Liver (tissue), 9 donors: ENCODE results near the gene SLPI. TPM values are rescaled to one million over a fixed set of nuclear protein-coding genes. Genes with fewer than 3 reads are reported as not detected.

ENCODE experiments used
- DNase-seq: peaks from one replicate; pipeline ENCODE4 v3.0.0-alpha.2; 2017; ENCODE audit warnings: low spot score
- H3K27ac ChIP-seq, 2 donors: one replicate each; pipeline ENCODE4 v1.7.0; 2013; ENCODE audit warnings: inconsistent platforms in 2 of 2, low read length in 2 of 2, control low read depth in 1 of 2, low read depth in 1 of 2, mild to moderate bottlenecking in 1 of 2
- H3K27me3 ChIP-seq, 4 donors: one replicate each; pipeline versions ENCODE4 v1.6.1 to v1.7.0; 2013; ENCODE audit warnings: low read length in 3 of 4, inconsistent platforms in 1 of 4, mild to moderate bottlenecking in 1 of 4, moderate library complexity in 1 of 4; ENCODE audit not compliant: control insufficient read depth in 4 of 4, insufficient read depth in 4 of 4
- H3K36me3 ChIP-seq, 4 donors: one replicate each; pipeline versions ENCODE4 v1.6.1 to v1.7.0; 2013; ENCODE audit warnings: low read length in 3 of 4, mild to moderate bottlenecking in 3 of 4, low read depth in 1 of 4, moderate library complexity in 1 of 4; ENCODE audit not compliant: control insufficient read depth in 4 of 4, insufficient read depth in 3 of 4
- H3K4me1 ChIP-seq, 4 donors: one replicate each; pipeline versions ENCODE4 v1.6.1 to v1.7.0; 2013; ENCODE audit warnings: low read length in 3 of 4, mild to moderate bottlenecking in 3 of 4, moderate library complexity in 1 of 4; ENCODE audit not compliant: control insufficient read depth in 4 of 4, insufficient read depth in 4 of 4
- H3K4me3 ChIP-seq, 3 donors: one replicate each; pipeline versions ENCODE4 v1.6.1 to v1.7.0; 2013; ENCODE audit warnings: low read length in 3 of 3, control low read depth in 1 of 3, low read depth in 1 of 3, mild to moderate bottlenecking in 1 of 3
- H3K9ac ChIP-seq, 2 donors: one replicate each; pipeline ENCODE4 v1.7.0; 2013; ENCODE audit warnings: low read length in 2 of 2, mild to moderate bottlenecking in 2 of 2, moderate library complexity in 2 of 2, control low read depth in 1 of 2, low read depth in 1 of 2
- H3K9me3 ChIP-seq, 4 donors: one replicate each; pipeline versions ENCODE4 v1.6.1 to v1.7.0; 2013; ENCODE audit warnings: low read length in 3 of 4; ENCODE audit not compliant: control insufficient read depth in 4 of 4
- EGR1 ChIP-seq, 2 donors: IDR thresholded peaks; 2 replicates each; pipeline ENCODE4 v1.6.1; 2016 to 2018; ENCODE audit warnings: antibody characterized with exemption in 2 of 2, low read depth in 2 of 2
- FOXA1 ChIP-seq: IDR thresholded peaks from 2 replicates; pipeline ENCODE4 v1.6.1; 2016; ENCODE audit warnings: antibody characterized with exemption
- FOXA2 ChIP-seq: IDR thresholded peaks from 2 replicates; pipeline ENCODE4 v1.6.1; 2016; ENCODE audit warnings: antibody characterized with exemption
- GABPA ChIP-seq, 2 donors: IDR thresholded peaks in 1 of 2; conservative IDR thresholded peaks in 1 of 2; 2 replicates each; pipeline ENCODE4 v1.6.1; 2016; ENCODE audit warnings: antibody characterized with exemption in 2 of 2, mild to moderate bottlenecking in 1 of 2, moderate library complexity in 1 of 2
- HNF4A ChIP-seq, 2 donors: conservative IDR thresholded peaks; 2 replicates each; pipeline ENCODE4 v1.6.1; 2016; ENCODE audit warnings: antibody characterized with exemption in 2 of 2, mild to moderate bottlenecking in 2 of 2
- HNF4G ChIP-seq: IDR thresholded peaks from 2 replicates; pipeline ENCODE4 v1.6.1; 2016; ENCODE audit warnings: antibody characterized with exemption
- JUND ChIP-seq, 2 donors: IDR thresholded peaks; 2 replicates each; pipeline ENCODE4 v1.6.1; 2016; ENCODE audit warnings: antibody characterized with exemption in 2 of 2
- NR2F2 ChIP-seq: IDR thresholded peaks from 2 replicates; pipeline ENCODE4 v1.6.1; 2016; ENCODE audit warnings: antibody characterized with exemption
- RAD21 ChIP-seq, 2 donors: IDR thresholded peaks; 2 replicates each; pipeline ENCODE4 v1.6.1; 2016; ENCODE audit warnings: antibody characterized with exemption in 2 of 2, mild to moderate bottlenecking in 2 of 2
- RXRA ChIP-seq, 2 donors: IDR thresholded peaks; 2 replicates each; pipeline ENCODE4 v1.6.1; 2017 to 2018; ENCODE audit warnings: antibody characterized with exemption in 2 of 2, mild to moderate bottlenecking in 1 of 2
- SP1 ChIP-seq: IDR thresholded peaks from 2 replicates; pipeline ENCODE4 v1.6.1; 2018; ENCODE audit warnings: antibody characterized with exemption, mild to moderate bottlenecking
- TAF1 ChIP-seq: conservative IDR thresholded peaks from 2 replicates; pipeline ENCODE4 v1.6.1; 2016; ENCODE audit warnings: antibody characterized with exemption, mild to moderate bottlenecking
- YY1 ChIP-seq: IDR thresholded peaks from 2 replicates; pipeline ENCODE4 v1.6.1; 2016; ENCODE audit warnings: antibody characterized with exemption, mild to moderate bottlenecking
- WGBS: extraction: QIAGEN DNeasy Blood & Tissue Kit; methylation state at CpG from one replicate; pipeline ENCODE4 v1.1.7; 2013; 5-methylcytosine and 5-hydroxymethylcytosine counted together
- polyA plus RNA-seq, 2 donors: library from polyadenylated mRNA; stranded (reverse) in 1 of 2; unstranded in 1 of 2; fragments of 200-250 nt in 1 of 2; fragments of >200 nt in 1 of 2; fragmentation: Nextera tagmentation in 1 of 2; extraction: Ambion mirVana in 1 of 2; gene quantifications; one replicate each; pipeline versions ENCODE4 v1.2.1 to v1.2.3, GENCODE V29; 2013 to 2015
- total RNA-seq, 2 donors: library from RNA; depleted of rRNA; stranded (reverse); fragments of >200 nt; gene quantifications; one replicate each; pipeline ENCODE4 v1.2.3, GENCODE V29; 2014
- TF ChIP-seq, protein P1 (sequence below): IDR thresholded peaks from 2 replicates; pipeline ENCODE4 v1.6.1; 2016; ENCODE audit warnings: antibody characterized with exemption, mild to moderate bottlenecking
- TF ChIP-seq, protein P2 (sequence below): IDR thresholded peaks from 2 replicates; pipeline ENCODE4 v1.6.1; 2016; ENCODE audit warnings: antibody characterized with exemption
- TF ChIP-seq, protein P3 (sequence below): IDR thresholded peaks from 2 replicates; pipeline ENCODE4 v1.6.1; 2016; ENCODE audit warnings: antibody characterized with exemption
- TF ChIP-seq, protein P4 (sequence below): fragments of 150-350 bp; IDR thresholded peaks from 2 replicates; pipeline ENCODE4 v1.5.1; 2017; ENCODE audit warnings: improper control_type of control experiment, low read depth, low read length; ENCODE audit not compliant: missing input control
- donor health status: healthy.
- donor health status: healthy.
- donor health status: healthy.
- donor health status: healthy.
- donor health status: healthy.

Gene SLPI
- total and polyA plus RNA-seq, 4 donors = 1.9 to 308 (median 93.9) TPM

DNA sequence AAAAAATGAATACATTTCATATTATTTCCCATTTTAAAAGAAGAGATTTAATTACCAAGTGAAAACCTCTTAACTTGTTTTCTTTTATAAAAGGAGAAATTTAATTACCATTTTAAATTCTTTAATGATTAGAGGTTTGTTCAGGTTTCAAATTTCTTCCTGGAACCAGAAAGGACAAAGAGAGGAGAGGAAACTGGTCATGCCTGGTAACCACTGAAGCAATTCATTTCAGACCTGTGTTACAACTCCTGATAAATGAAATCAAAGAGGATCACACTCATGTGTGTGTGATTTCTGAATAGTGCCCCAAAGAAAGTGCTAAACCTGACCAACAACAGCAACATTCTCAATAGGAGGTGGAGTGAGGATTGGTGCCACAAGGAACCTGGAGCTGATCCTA lies 12.6 kb upstream of the SLPI start:
- no peak overlapping the region for H3K4me3 ChIP-seq
- no peak for DNase-seq
- no peaks in the 10 kb centered on the region for H3K9me3 ChIP-seq
- no peaks in the 10 kb centered on the region for H3K4me1 ChIP-seq
- TF ChIP-seq HNF4A (conservative IDR thresholded peaks at IDR 0.05) = no peak
- no peak for TF ChIP-seq NR2F2
- TF ChIP-seq HNF4G = no peak
- no peak for TF ChIP-seq JUND (IDR thresholded peaks at IDR 0.05)
- no peak for TF ChIP-seq TAF1
- no peak for TF ChIP-seq RXRA (IDR thresholded peaks at IDR 0.05)
- TF ChIP-seq, protein P1, sequence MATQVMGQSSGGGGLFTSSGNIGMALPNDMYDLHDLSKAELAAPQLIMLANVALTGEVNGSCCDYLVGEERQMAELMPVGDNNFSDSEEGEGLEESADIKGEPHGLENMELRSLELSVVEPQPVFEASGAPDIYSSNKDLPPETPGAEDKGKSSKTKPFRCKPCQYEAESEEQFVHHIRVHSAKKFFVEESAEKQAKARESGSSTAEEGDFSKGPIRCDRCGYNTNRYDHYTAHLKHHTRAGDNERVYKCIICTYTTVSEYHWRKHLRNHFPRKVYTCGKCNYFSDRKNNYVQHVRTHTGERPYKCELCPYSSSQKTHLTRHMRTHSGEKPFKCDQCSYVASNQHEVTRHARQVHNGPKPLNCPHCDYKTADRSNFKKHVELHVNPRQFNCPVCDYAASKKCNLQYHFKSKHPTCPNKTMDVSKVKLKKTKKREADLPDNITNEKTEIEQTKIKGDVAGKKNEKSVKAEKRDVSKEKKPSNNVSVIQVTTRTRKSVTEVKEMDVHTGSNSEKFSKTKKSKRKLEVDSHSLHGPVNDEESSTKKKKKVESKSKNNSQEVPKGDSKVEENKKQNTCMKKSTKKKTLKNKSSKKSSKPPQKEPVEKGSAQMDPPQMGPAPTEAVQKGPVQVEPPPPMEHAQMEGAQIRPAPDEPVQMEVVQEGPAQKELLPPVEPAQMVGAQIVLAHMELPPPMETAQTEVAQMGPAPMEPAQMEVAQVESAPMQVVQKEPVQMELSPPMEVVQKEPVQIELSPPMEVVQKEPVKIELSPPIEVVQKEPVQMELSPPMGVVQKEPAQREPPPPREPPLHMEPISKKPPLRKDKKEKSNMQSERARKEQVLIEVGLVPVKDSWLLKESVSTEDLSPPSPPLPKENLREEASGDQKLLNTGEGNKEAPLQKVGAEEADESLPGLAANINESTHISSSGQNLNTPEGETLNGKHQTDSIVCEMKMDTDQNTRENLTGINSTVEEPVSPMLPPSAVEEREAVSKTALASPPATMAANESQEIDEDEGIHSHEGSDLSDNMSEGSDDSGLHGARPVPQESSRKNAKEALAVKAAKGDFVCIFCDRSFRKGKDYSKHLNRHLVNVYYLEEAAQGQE = no peak
- TF ChIP-seq, protein P2, sequence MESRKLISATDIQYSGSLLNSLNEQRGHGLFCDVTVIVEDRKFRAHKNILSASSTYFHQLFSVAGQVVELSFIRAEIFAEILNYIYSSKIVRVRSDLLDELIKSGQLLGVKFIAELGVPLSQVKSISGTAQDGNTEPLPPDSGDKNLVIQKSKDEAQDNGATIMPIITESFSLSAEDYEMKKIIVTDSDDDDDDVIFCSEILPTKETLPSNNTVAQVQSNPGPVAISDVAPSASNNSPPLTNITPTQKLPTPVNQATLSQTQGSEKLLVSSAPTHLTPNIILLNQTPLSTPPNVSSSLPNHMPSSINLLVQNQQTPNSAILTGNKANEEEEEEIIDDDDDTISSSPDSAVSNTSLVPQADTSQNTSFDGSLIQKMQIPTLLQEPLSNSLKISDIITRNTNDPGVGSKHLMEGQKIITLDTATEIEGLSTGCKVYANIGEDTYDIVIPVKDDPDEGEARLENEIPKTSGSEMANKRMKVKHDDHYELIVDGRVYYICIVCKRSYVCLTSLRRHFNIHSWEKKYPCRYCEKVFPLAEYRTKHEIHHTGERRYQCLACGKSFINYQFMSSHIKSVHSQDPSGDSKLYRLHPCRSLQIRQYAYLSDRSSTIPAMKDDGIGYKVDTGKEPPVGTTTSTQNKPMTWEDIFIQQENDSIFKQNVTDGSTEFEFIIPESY = no peak
- no peak for TF ChIP-seq SP1
- TF ChIP-seq YY1 = no peak
- TF ChIP-seq, protein P3, sequence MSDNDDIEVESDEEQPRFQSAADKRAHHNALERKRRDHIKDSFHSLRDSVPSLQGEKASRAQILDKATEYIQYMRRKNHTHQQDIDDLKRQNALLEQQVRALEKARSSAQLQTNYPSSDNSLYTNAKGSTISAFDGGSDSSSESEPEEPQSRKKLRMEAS = no peak
- no peak for TF ChIP-seq RAD21 (IDR thresholded peaks at IDR 0.05)
- TF ChIP-seq EGR1 (IDR thresholded peaks at IDR 0.05; ENCODE audit: low read depth in 2 of 2) = no peak
- TF ChIP-seq, protein P4, sequence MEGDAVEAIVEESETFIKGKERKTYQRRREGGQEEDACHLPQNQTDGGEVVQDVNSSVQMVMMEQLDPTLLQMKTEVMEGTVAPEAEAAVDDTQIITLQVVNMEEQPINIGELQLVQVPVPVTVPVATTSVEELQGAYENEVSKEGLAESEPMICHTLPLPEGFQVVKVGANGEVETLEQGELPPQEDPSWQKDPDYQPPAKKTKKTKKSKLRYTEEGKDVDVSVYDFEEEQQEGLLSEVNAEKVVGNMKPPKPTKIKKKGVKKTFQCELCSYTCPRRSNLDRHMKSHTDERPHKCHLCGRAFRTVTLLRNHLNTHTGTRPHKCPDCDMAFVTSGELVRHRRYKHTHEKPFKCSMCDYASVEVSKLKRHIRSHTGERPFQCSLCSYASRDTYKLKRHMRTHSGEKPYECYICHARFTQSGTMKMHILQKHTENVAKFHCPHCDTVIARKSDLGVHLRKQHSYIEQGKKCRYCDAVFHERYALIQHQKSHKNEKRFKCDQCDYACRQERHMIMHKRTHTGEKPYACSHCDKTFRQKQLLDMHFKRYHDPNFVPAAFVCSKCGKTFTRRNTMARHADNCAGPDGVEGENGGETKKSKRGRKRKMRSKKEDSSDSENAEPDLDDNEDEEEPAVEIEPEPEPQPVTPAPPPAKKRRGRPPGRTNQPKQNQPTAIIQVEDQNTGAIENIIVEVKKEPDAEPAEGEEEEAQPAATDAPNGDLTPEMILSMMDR = no peak
- no peak for TF ChIP-seq FOXA2
- no peak for TF ChIP-seq GABPA (IDR thresholded peaks at IDR 0.05 in 1 of 2, conservative IDR thresholded peaks at IDR 0.05 in 1 of 2)
- H3K27ac ChIP-seq = no peak overlapping the region
- H3K36me3 ChIP-seq = no peaks in the 10 kb centered on the region
- H3K9ac ChIP-seq = no peak overlapping the region
- no peaks in the 10 kb centered on the region for H3K27me3 ChIP-seq

DNA sequence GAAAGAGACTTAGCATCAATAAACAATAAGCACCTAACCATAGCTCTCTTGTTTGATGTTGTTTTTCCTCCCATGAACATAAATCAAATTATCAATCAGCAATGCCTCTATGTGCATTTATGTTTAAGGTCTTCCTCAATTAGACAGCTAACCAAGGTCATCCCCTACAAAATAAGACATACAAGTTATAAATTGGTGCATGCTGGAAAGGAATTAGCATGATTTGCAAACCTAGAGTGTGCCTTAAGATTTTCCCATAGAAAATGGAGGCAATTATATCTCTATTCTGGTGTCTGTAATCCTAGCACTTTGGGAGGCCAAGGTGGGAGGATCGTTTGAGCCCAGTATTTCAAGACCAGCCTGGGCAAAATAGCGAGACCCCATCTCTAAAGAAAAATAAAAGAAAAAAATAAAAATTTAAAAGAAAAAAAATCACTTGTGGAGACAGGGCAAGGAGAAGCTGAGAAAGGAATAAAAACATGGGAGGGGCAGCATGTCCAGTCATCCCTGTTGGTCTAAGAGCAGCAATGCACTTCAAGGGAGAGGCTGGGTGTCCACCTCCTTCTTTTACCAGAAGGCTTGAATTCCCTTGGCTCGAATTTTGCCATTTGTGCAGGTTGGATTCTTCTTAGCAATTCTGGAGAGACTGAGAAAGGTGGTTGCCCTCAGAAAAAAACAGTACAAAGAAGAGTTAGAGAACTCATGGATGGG lies 9.3 kb upstream of the SLPI start:
- H3K27me3 ChIP-seq = no peaks in the 10 kb centered on the region
- H3K36me3 ChIP-seq = no peaks in the 10 kb centered on the region
- H3K9ac ChIP-seq = no peak overlapping the region
- DNase-seq = no peak
- WGBS = 77% methylated on average over 3 of the region's 3 CpGs
- H3K4me1 ChIP-seq = no peaks in the 10 kb centered on the region
- no peak overlapping the region for H3K4me3 ChIP-seq
- H3K27ac ChIP-seq = no peak overlapping the region
- no peaks in the 10 kb centered on the region for H3K9me3 ChIP-seq
- TF ChIP-seq HNF4G (no peak), FOXA2 (no peak), FOXA1 (no peak), HNF4A (conservative IDR thresholded peaks at IDR 0.05) (no peak)
- TF ChIP-seq, protein P1 = no peak
- TF ChIP-seq, protein P4 = no peak
